Thyroid gland (tissue), 4 donors: ENCODE measurements around the gene TAF8.
"Not testable (repeated sequence)": the region's sequence is repeated elsewhere in the genome, so short reads cannot be mapped to it uniquely, and the experiment has no call there.

ENCODE experiments used
- CTCF ChIP-seq, 6 experiments: fragments of 200-600 bp in 3 of 6; fragments of 450-650 bp in 3 of 6; sonication (generic) in 3 of 6; IDR thresholded peaks; one replicate each; pipeline ENCODE4 v1.5.1; 2016 to 2019; ENCODE audit warnings: antibody characterized with exemption in 6 of 6, mild to moderate bottlenecking in 2 of 6, inconsistent platforms in 1 of 6, moderate library complexity in 1 of 6
- POLR2A ChIP-seq, 2 donors: fragments of 450-650 bp; IDR thresholded peaks; one replicate each; pipeline ENCODE4 v1.6.1; 2017; ENCODE audit warnings: antibody characterized with exemption in 2 of 2, mild to moderate bottlenecking in 2 of 2, moderate library complexity in 1 of 2

DNA sequence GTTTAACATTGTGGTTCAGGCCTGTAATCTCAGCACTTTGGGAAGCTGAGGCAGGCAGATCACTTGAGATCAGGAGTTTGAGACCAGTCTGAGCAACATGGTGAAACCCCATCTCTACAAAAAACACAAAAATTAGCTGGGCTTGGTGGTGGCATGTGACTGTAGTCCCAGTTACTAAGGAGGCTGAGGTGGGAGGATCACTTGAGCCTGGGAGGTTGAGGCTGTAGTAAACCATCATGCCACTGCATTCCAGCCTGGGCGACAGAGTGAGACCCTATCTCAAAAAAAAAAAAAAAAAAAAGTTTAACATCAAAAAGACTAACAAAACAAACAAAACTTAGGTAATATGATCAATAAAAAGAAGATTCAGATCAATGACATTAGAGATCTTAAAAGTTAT is 46.7 kb upstream of the TAF8 start:
- TF ChIP-seq CTCF, POLR2A (IDR thresholded peaks at IDR 0.05): not testable (repeated sequence)
